GM18511 (cell line): ENCODE data around the gene SPATA3.
"Not testable (repeated sequence)": the region's sequence is repeated elsewhere in the genome, so short reads cannot be mapped to it uniquely, and the experiment has no call there.

ENCODE experiments used
- ATAC-seq: cut with Tn5 transposase; IDR thresholded peaks from one replicate; pipeline ENCODE4 v1.9.1; 2021; ENCODE audit warnings: mild to moderate bottlenecking, moderate library complexity; ENCODE audit not compliant: unreplicated experiment

Gene SPATA3

GRCh38 chr2:230991598-230991997, 4.3 kb upstream of the SPATA3 start:
- no peak for ATAC-seq

- ATAC-seq, result no peak
These were observed 740 bp downstream of the SPATA3 start for GRCh38 chr2:230996661-230997060.

GRCh38 chr2:230998882-230999281, 3.0 kb downstream of the SPATA3 start:
- no peak for ATAC-seq

GRCh38 chr2:230999477-230999876, 3.6 kb downstream of the SPATA3 start:
- ATAC-seq, result no peak

GRCh38 chr2:231000211-231000904, 4.4 kb downstream of the SPATA3 start:
- ATAC-seq, result no peak

- no peak for ATAC-seq
These were observed 5.1 kb downstream of the SPATA3 start for GRCh38 chr2:231001036-231001435.

- no peak for ATAC-seq
These were observed 6.0 kb downstream of the SPATA3 start for GRCh38 chr2:231001921-231002320.

GRCh38 chr2:231002641-231003040, 6.7 kb downstream of the SPATA3 start:
- ATAC-seq, result no peak

- ATAC-seq, result no peak
These were observed 7.3 kb downstream of the SPATA3 start for GRCh38 chr2:231003186-231003585.

GRCh38 chr2:231004930-231005329, 9.0 kb downstream of the SPATA3 start:
- ATAC-seq, result not testable (repeated sequence)

- no peak for ATAC-seq
These were observed 11.6 kb downstream of the SPATA3 start for GRCh38 chr2:231007286-231008098.

- ATAC-seq, result no peak
These were observed 12.2 kb downstream of the SPATA3 start for GRCh38 chr2:231008131-231008530.

- ATAC-seq, result no peak
These were observed 13.5 kb downstream of the SPATA3 start for GRCh38 chr2:231009236-231009919.

- no peak for ATAC-seq
These were observed 14.3 kb downstream of the SPATA3 start for GRCh38 chr2:231010201-231010730.

- ATAC-seq, result no peak
These were observed 15.6 kb downstream of the SPATA3 start for GRCh38 chr2:231011526-231011925.

- ATAC-seq, result no peak
These were observed 16.5 kb downstream of the SPATA3 start for GRCh38 chr2:231012463-231012862.

GRCh38 chr2:231013820-231014219, 17.9 kb downstream of the SPATA3 start:
- no peak for ATAC-seq

GRCh38 chr2:231015478-231015877, 19.6 kb downstream of the SPATA3 start:
- ATAC-seq, result no peak

- ATAC-seq, result no peak
These were observed 20.0 kb downstream of the SPATA3 start for GRCh38 chr2:231015926-231016325.

- no peak for ATAC-seq
These were observed 20.8 kb downstream of the SPATA3 start for GRCh38 chr2:231016566-231017230.

- ATAC-seq, result no peak
These were observed 21.3 kb downstream of the SPATA3 start for GRCh38 chr2:231017231-231017598.
